HG03064 (cell line): Measurements from ENCODE around the gene CACNA1C.

Source experiments
- ATAC-seq: cut with Tn5 transposase; IDR thresholded peaks from one replicate; pipeline ENCODE4 v1.9.1; 2021; ENCODE audit warnings: low read depth; ENCODE audit not compliant: unreplicated experiment

The CACNA1C gene

DNA sequence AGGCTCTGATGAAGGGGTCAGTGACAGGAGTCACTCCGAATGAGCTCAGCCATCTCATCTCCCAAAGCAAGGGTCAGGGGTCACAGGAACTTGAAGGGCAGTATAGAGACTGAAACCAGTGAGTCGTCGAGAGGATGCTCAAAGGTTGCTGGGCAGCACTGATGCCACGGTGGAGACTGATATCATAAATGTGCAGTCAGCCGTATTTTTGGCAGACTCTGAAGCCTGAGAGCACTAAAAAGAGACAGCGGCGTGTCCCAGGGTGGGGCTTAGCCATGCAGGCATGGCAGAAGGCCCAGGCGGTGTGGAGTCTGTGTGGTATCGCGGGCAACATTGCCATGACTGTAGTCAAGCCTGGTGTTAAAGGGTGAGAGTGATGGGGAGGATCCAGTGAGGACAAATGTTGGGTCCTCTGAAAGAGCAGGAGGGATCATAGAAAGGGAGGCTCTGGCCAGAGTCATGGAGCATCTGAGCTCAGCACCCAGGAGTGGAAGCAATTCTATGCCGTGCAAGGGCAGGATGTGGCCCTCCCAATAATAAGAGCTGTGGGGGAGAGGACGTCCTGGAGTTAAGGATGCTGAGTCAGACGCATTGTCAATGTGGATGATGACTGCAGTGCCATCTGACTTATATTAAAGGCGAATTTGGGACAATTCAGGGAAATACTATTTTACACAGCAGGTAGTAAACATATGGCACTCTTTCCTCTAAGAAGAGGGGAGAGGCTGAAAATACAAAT lies 500.8 kb downstream of the CACNA1C start:
- ATAC-seq = no peak

DNA sequence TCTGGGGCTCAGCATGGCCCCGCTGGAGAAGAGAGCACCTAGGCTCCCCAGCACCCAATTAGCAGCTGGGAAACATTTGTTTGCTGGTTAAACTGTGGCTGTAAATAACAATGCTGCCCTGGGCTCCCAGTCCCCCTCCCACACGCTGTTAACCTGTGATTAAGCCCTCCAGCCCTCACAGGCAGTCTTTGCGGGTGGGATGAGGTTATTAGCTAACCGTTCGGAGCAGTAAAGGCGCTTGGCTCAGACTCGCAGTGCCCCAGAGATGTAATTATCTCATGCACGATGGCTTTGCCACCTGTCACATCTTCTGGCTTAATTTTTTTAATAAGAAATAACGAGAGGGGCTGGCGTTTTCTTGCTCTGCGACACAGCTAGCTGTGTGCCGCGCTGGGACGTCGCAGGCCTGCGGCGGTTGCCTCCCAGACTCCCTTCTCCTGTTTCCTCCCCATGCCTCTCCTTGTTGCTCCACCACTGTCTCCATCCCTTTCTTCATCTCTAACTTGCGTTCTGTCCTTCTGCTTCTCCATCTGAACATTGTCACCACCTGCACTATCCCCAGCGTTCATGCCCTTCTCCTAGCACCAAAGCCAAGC lies 502.8 kb downstream of the CACNA1C start:
- no peak for ATAC-seq

DNA sequence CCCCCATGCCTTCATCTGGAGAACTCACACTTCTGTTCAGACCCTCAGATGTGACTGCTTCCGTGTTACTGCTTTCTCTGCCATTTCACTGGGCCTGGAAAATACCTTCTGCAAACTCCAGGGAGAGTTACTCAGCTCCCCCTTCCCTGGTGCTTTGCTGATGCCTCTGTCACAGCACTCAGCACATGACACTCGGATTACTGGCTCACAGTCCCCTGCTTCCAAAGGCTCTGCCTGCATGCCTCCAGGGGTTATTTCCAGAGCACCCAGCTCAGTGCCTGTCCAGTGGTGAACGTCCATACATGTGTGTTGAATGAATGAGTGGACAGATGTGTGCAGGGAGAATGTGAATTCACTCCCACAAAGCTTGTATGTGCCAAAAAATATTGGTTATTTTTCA lies 504.8 kb downstream of the CACNA1C start:
- ATAC-seq = no peak

DNA sequence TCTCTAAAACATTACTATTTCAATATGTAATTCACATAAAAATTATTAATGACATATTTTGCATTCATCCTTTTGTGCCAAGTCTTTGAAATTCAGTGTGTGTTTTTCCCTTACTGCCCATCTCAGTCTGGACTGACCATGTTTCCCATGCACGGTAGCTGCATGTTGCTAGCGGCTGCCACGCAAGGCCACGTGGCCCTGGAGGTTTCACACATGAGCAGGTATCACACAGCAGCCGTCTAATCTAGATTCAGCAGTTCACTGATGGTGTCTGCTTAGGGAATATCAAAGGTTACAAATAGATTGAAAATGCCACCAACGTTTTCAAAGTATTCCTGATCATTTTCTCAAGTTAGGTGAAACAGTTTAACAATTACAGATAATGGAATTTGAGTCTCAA lies 507.1 kb downstream of the CACNA1C start:
- ATAC-seq = no peak

DNA sequence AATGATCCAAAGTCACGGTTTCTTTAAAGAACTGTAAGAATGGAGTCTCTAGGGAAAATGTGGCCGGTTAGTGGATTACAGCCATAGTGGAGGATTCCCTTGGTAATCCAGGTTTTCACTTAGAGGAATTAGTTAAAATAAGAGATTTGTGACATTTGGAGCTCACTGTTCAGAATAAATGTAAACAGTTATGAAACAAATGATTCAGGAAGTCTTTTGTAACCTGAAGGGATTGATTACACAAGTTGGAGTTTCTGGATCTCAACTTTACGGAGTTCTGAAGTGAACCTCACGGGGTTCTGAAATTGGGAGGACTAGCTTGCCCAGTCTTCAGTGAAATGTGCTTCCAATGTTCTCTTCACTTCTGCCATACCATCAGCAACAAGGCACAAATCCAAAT lies 507.6 kb downstream of the CACNA1C start:
- no peak for ATAC-seq

DNA sequence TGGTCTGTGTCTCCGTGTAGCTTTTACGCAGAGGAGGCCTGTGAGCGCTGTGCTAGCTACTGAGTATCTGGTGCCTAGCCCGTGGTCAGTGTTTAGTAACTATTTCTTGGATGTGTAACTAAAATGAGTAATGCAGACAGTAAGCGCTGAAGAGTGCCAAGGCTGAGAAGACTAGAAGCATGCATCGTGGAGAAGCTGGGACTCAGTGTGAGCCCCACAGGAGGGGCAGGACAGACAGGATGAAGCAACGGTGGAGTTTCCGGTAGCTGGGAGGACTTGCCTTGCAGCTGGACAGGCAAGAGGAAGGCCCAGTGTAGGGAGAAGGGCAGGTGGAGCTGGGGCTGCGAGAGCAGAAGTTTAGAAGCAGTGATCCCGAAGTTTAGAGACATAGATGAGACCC lies 508.6 kb downstream of the CACNA1C start:
- ATAC-seq = no peak

DNA sequence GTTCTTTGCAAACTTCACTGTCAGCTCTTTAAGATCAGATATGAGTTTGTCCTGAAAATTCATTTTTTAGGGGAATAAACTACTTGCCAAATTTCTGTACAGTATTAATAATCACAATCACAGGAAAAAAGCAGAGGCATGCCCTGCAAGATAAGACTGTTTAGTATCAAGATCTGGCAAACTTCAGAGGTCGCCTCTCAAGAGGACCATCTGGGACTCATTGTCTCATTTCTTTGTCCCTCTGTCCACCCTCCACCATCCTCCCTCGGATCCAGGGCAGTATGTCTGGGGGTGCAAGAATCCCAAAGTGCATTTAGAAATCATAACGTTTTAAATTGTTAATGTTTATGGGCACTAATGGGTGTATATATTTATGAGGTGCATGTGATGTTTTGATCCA lies 509.6 kb downstream of the CACNA1C start:
- no peak for ATAC-seq

DNA sequence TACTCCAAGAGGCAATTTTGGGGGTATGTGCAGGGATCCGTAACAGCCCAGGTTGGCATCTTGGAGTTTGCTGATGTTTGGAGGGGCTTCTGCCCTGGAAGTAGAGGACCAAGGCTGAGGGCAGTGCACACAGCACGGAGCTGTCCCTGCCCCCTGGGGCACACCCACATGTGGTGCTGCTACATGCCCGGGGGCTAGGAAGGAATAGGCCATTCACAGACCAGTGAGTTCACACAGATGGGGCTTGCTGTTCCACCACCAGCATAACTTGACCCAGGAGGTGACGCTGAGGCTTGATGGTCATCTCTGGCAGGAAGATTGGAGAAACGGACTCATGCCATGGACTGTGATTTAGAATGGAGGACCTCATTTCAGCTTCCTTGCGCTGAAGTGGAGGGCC lies 510.9 kb downstream of the CACNA1C start:
- no peak for ATAC-seq

DNA sequence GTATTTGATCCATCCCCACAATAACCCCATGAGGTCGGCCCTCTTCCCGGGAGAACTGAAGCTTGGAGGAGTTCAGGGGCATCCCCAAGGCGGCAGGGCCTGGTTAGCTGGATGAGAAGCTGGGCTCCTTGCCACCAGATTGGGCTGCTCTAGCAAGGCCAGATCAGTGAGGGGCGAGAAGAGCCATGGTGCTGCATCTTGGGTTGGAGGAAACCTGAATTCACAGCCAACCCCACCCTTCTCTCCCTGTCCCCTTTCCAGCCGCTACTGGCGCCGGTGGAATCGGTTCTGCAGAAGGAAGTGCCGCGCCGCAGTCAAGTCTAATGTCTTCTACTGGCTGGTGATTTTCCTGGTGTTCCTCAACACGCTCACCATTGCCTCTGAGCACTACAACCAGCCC lies 513.4 kb downstream of the CACNA1C start:
- ATAC-seq = no peak

DNA sequence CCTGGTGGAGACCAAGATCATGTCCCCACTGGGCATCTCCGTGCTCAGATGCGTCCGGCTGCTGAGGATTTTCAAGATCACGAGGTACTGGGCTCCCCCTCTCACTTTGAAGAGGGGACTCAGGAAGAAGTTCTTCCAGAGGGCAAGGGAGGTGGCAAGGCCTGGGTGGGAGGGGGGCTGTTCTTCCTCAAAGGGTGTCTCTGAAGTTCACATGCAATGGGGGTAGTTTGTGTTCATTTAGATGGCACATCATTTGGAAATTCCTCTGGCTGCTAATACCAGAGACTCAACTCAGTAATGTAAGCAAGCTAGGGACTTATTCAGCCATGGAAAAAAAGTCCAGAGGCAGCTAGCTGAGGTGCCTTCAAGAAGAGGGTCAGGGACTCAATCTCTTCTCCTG lies 514.9 kb downstream of the CACNA1C start:
- no peak for ATAC-seq

DNA sequence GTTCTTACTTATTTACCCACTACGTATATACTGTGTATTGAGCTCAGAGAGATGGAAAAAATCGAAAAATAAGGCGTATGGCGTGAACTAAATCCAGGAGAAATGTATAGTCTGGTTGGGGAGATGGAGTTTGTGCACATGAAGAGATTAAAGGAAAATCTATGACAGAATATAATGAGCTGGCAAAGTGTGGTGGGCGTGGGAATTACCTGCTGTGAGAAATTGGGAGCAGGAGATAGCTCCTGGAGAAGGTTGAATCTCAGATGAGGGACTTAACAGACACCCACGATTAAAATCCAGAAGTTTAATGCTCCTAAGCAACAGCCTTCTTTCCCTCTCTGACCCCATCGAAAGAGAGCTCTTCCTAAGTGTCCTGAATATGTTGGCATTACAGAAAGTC lies 517.8 kb downstream of the CACNA1C start:
- no peak for ATAC-seq

DNA sequence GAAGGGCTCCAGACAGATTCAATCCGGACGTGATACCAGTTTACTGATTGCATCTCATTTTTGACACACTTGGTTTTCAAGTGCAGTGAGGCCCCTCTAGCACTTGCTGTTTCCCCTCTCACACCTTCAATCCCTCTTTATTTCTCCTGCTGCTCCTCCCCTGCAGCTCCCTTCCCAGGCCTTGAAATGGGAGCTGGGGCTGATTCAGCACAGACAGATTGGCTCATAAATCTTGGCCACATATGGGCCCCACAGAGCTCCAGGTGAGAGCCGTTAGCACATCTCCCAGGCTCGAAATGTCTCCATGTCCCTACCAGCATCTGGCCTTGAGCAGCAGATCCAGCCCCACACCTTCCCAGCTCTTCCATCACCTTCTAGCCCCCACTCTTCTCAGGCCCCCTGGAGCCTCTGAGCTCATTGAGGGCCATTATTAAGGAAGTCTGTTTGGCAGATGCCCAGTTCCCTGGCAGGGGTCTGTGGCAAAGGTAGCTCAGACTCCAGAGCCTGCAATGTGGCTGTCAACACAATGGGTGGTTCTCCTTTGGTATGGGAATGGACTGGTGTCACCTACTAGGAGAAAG lies 521.7 kb downstream of the CACNA1C start:
- no peak for ATAC-seq

DNA sequence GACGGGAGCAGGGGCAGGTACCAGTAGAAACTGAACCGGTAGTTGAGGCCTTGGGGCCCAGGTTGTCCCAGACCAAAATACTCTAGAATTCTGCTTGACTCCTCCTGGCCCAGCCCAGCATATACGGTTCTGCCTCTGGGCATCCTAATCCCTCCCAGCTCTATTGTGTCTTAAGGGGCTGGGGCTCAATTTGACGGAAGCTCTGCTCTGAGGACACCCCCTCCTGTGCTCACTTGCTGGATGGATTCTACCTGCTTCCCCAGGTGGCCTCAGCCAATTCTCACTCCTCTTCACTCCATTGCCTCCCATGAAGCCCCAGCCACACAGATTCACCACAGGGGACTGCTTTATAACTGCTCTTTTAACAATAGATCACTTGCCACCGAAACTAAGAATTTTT lies 522.5 kb downstream of the CACNA1C start:
- ATAC-seq = no peak

DNA sequence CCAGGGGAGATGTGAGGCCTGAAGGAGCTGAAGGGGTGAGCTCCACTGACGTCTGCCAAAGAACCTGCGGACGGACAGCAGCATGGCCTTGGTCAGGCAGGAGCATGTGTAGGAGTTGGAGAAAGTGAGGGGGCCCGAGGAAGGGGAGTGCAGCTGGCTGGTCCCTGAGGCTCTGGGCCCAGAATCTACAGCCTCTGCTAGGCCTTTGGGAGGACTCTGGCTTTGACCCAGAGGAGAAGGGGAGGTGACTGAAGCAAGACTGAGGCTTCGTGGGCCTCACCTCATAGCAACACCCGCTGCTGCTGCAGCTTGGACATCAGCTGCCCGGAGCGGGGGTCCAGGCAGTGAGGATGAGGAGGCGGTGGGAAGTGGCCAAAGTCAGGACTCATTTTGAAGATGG lies 525.4 kb downstream of the CACNA1C start:
- no peak for ATAC-seq

DNA sequence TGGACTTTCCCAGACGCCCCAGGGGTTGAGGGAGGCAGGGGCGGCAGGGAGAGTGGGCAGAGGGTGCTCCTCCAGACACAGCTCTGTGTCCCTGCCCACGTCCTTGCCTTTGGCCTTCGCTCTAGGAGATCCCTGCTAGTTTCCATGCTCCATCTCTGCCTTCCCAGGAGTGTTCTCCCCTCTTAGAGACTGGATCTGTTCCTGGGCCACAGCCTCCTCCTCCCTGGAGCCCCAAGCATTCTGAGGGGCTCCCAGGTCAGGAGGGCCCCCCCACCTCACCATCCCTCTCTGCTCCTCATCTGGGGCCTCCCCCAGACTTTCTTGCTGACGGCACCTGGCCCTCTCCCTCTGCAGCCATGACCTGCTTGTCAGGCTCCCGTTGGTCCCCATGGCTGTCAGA lies 526.0 kb downstream of the CACNA1C start:
- ATAC-seq = no peak

DNA sequence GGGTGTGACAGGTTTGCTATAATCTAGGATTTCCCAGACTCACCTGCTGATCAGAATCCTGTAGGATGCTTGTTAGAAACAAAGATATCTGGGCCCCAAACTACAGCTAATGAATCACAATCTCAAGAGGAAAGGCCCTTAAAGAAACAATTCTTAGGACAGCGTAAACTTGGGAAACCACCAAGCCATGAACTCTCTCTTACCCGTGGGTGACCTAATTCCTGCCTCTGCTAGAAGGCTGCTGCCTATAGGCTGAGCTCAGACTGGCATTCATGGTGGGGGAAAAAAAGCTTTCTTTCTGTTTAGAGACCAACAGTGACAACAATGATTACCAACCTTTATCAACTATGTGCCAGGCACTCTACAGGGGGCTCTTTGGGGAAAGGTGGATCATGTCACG lies 528.0 kb downstream of the CACNA1C start:
- ATAC-seq = no peak

DNA sequence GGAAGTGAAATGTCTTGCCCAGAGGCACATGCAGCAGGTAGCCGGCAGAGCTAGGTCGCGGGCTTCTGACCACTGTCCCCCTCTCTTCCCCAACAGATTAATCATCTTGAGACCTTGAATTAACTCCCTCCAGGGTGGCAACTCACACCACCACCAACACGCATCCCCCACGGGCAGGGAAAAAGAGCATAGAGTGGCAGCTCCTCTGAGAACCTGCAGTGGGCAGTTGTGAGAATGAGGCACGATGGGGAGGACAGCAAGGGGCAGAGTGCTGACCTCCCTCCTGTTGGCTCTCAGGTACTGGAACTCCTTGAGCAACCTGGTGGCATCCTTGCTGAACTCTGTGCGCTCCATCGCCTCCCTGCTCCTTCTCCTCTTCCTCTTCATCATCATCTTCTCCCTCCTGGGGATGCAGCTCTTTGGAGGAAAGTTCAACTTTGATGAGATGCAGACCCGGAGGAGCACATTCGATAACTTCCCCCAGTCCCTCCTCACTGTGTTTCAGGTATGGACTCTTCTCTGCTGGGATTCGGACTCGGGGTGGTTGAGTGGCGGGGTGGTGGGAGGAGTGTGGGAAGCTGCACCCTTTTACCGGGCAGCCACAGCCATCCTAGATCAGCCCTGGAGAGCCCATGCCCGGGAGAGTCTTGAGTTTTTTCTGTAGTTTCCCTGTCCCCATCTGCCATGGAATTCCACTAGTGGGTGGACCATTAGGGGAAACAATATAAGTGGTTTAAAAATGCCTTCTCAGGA lies 528.7 kb downstream of the CACNA1C start:
- ATAC-seq = no peak

DNA sequence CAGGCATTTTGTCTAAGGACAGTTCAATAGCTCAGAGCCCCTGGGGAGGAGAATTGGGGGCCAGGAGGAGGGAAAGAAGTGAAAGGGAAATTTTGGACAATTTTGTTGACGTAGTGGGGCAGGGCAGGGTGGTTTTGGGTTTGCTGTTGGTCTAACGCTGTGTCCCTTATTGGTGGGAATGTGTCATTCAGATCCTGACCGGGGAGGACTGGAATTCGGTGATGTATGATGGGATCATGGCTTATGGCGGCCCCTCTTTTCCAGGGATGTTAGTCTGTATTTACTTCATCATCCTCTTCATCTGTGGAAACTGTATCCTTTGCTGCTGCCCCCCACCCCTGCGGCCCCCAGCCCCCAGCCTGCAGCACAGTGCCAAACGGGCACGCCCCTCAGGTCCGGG lies 529.8 kb downstream of the CACNA1C start:
- ATAC-seq = no peak

DNA sequence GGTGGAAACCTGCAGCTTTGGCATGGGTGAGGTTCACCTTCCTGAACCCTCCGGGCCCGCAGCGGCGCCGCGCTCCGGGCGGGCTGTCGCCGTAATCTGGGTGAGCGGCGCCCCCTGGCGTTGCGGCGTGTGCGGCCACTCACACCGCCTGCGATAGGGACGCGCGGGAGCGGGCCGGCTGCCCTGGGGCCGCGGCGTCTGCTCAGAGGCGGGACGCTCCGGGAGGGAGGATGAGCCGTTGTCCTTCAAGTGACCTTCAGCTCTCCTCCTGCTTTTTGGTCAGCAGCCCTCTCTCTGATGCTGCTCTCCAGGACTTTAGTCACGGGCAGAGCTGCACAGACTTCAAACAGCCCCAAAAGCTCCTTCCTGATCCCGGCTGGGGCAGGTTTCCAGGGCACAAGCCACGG lies 530.3 kb downstream of the CACNA1C start:
- ATAC-seq = no peak

DNA sequence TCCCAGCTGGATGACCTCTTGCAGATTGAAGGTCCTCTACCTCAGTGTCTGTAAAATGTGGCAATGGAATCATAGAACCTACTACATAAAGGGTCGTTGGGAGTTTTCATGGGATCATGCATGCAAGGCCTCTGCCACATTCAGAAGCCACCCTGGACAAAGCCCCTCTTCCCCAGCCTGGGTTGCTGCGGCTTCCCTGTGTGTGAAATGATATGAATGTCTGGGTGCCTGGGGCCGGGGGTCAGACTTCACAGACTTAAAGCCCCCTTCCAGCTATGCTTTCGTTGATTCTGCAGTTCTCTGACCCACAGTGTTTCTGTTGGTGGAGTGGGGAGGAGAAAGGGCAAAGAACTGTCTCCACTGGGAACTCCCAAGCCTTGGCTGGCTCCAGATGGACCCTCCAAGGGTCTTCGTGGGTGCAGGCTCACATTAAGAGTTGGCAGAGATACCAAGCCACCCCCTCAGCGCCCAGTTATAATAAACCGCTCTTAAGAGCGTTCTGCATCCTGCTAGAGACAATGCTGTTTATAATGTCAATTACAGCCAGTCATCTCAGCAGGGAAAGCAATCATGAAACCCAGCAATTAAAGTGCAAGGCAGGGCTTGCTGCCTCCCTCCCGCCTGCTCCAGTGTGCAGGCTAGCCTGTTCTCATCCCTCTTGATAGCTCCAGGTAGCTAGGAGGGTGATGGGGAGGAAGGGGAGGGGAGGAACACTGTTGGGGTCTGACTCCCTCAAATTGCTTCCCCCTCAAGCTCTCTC lies 531.0 kb downstream of the CACNA1C start:
- no peak for ATAC-seq
